Psoas muscle (tissue), 8 donors: ENCODE measurements around the gene TMEM150C. TPM values are rescaled to one million over a fixed set of nuclear protein-coding genes. Genes with fewer than 3 reads are reported as not detected.

Experiments used
- ATAC-seq, 4 donors: fragments of 200-7000 bp; cut with Tn5 transposase; one replicate each; pipeline ENCODE4 v1.9.1; 2020; ENCODE audit warnings: moderate library complexity in 3 of 4, mild to moderate bottlenecking in 2 of 4
- DNase-seq, 2 donors: peaks; one replicate each; pipeline ENCODE4 v3.0.0-alpha.2; 2020
- H3K27ac ChIP-seq: fragments of 200-600 bp; one replicate; pipeline ENCODE4 v1.8.0; 2022
- H3K27me3 ChIP-seq, 3 donors: fragments of 200-600 bp in 1 of 3; one replicate each; pipeline versions ENCODE4 v1.6.1 to v1.8.0; 2013 to 2022; ENCODE audit warnings: low read length in 2 of 3, mild to moderate bottlenecking in 2 of 3, moderate library complexity in 1 of 3; ENCODE audit not compliant: insufficient read depth in 3 of 3
- H3K36me3 ChIP-seq, 2 donors: fragments of 200-600 bp in 1 of 2; one replicate each; pipeline versions ENCODE4 v1.6.1 to v1.8.0; 2013 to 2022; ENCODE audit warnings: low read depth in 1 of 2, mild to moderate bottlenecking in 1 of 2, moderate library complexity in 1 of 2; ENCODE audit not compliant: insufficient read depth in 1 of 2
- H3K4me1 ChIP-seq: fragments of 200-600 bp; one replicate; pipeline ENCODE4 v1.8.0; 2022
- H3K4me3 ChIP-seq: fragments of 200-600 bp; one replicate; pipeline ENCODE4 v1.8.0; 2022; ENCODE audit warnings: mild to moderate bottlenecking
- H3K9me3 ChIP-seq: fragments of 200-600 bp; one replicate; pipeline ENCODE4 v1.8.0; 2022
- WGBS, 3 donors: extraction: QIAGEN DNeasy Blood & Tissue Kit; methylation state at CpG; one replicate each; pipeline versions ENCODE4 v1.1.6 to v1.1.7; 2013; 5-methylcytosine and 5-hydroxymethylcytosine counted together
- intact Hi-C, 2 donors: fragments of 100-400 bp; cut with DNase I; formaldehyde crosslinking; loops; one replicate each; pipeline versions ENCODE4 v1.11.0 to v1.14.2; 2022
- polyA plus RNA-seq, 3 donors: library from polyadenylated mRNA; stranded (reverse); fragments of 200-250 nt; gene quantifications; one replicate each; pipeline ENCODE4 v1.2.3, GENCODE V29; 2013
- total RNA-seq, 4 donors: library from RNA; stranded (reverse); fragmentation: NEBNext Ultra II Directional in 2 of 4; extraction: Animal tissue kit (Norgen Biotek cat#: 25700) in 2 of 4; gene quantifications; one replicate each; pipeline versions ENCODE4 v1.2.1 to v1.2.4, GENCODE V29; 2021 to 2023
- TF ChIP-seq, protein P1 (sequence below): fragments of 200-600 bp; IDR thresholded peaks from one replicate; pipeline ENCODE4 v1.8.0; 2022; ENCODE audit warnings: antibody characterized with exemption
- donor health status: healthy with polysubstance abuse.
- donor health status: DM: no; HTN: no; CAD: no; lungs with moderate emphysema.
- donor health status: Bipolar disorder and iron deficiency.
- donor health status: healthy.
- donor health status: DM: yes; HTN: yes; CAD: no.
- donor health status: DM: no; HTN: no; CAD: no.
- donor health status: DM: no; HTN: no; CAD: no.
- donor health status: DM: yes; HTN: yes; CAD: no.

TMEM150C gene
- total and polyA plus RNA-seq, 7 donors = 2.6 to 5.8 (median 3.6) TPM

DNA sequence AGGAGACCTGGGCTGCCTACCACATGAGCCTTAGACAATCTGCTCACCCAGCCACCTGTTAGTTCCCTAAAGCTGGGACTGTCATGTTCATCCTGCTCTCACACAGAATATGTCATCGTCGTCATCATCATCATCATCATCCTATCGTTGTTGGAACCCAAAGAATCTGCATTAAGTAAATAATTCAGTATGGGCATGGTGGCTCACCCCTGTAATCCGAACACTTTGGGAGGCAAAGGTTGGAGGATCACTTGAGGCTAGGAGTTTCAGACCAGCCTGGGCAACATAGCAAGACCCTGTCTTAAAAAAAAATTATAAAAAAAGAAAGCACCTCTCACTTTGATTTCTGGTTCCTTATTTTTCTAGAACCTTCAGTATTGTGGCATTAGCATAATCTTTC is 125.0 kb downstream of the TMEM150C start:
- intact Hi-C loops = loop anchor here (10.0 kb wide), 1 partner anchor 152 kb away; no protein-coding TSS in a partner anchor
- no peak for DNase-seq
- H3K9me3 ChIP-seq = no peaks in the 10 kb centered on the region
- ATAC-seq = no peak
- TF ChIP-seq, protein P1, sequence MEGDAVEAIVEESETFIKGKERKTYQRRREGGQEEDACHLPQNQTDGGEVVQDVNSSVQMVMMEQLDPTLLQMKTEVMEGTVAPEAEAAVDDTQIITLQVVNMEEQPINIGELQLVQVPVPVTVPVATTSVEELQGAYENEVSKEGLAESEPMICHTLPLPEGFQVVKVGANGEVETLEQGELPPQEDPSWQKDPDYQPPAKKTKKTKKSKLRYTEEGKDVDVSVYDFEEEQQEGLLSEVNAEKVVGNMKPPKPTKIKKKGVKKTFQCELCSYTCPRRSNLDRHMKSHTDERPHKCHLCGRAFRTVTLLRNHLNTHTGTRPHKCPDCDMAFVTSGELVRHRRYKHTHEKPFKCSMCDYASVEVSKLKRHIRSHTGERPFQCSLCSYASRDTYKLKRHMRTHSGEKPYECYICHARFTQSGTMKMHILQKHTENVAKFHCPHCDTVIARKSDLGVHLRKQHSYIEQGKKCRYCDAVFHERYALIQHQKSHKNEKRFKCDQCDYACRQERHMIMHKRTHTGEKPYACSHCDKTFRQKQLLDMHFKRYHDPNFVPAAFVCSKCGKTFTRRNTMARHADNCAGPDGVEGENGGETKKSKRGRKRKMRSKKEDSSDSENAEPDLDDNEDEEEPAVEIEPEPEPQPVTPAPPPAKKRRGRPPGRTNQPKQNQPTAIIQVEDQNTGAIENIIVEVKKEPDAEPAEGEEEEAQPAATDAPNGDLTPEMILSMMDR = no peak
- H3K27ac ChIP-seq = no peak overlapping the region
- 97 to 98% (median 97%) methylated on average over 4 of the region's 4 CpGs for WGBS, 3 donors
- H3K4me3 ChIP-seq = no peak overlapping the region
- H3K27me3 ChIP-seq = no peaks in the 10 kb centered on the region
- peaks cover 2% of the 10 kb centered on the region for H3K4me1 ChIP-seq
- no peaks in the 10 kb centered on the region for H3K36me3 ChIP-seq

GRCh38 chr4:82436130-82436529 is 125.7 kb downstream of the TMEM150C start:
- DNase-seq = no peak
- Histone ChIP-seq H3K27ac (no peak overlapping the region), H3K4me3 (no peak overlapping the region), H3K27me3 (no peaks in the 10 kb centered on the region), H3K4me1 (peaks cover 5% of the 10 kb centered on the region), H3K9me3 (no peaks in the 10 kb centered on the region), H3K36me3 (no peaks in the 10 kb centered on the region)
- TF ChIP-seq, protein P1 = no peak
- ATAC-seq = no peak
- intact Hi-C loops = loop anchor here (10.0 kb wide), 1 partner anchor 151 kb away; no protein-coding TSS in a partner anchor
- 97 to 99% (median 97%) methylated on average over 5 of the region's 5 CpGs for WGBS, 3 donors

DNA sequence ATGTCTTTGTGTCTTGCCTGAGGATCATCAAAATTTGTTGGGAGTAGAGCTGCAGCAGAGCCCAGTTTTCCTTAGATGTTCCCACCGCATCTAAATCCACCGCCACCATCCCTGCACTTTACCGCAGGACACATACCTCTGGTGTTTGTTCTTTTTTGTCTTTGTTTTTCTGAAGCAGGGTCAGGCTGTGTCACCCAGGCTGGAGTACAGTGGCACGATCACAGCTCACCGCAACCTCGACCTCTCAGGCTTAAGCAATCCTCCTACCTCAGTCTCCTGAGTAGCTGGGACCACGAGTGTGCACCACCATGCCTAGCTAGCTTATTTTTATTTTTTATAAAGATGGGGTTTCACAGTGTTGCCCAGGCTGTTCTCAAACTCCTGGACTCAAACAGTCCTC is 126.8 kb downstream of the TMEM150C start:
- intact Hi-C loops = loop anchor here (10.0 kb wide), 1 partner anchor 150 kb away; no protein-coding TSS in a partner anchor

GRCh38 chr4:82433791-82434190 is 128.0 kb downstream of the TMEM150C start:
- Histone ChIP-seq H3K27ac (no peak overlapping the region), H3K36me3 (no peaks in the 10 kb centered on the region), H3K9me3 (no peaks in the 10 kb centered on the region), H3K27me3 (no peaks in the 10 kb centered on the region), H3K4me3 (no peak overlapping the region), H3K4me1 (peaks cover 8% of the 10 kb centered on the region)
- DNase-seq (no peak), ATAC-seq (no peak)
- WGBS, 3 donors = 63 to 81% (median 79%) methylated on average over 2 of the region's 2 CpGs
- intact Hi-C loops = loop anchor here (10.0 kb wide), 1 partner anchor 149 kb away; no protein-coding TSS in a partner anchor
- TF ChIP-seq, protein P1 = no peak

More for the DNA sequence above, 126.8 kb downstream of the TMEM150C start:
- DNase-seq (no peak), ATAC-seq (no peak)
- Histone ChIP-seq H3K4me1 (peaks cover 8% of the 10 kb centered on the region), H3K4me3 (no peak overlapping the region), H3K27ac (no peak overlapping the region), H3K27me3 (no peaks in the 10 kb centered on the region), H3K36me3 (no peaks in the 10 kb centered on the region), H3K9me3 (no peaks in the 10 kb centered on the region)
- TF ChIP-seq, protein P1 = no peak
- WGBS, 3 donors = 95 to 97% (median 96%) methylated on average over 7 of the region's 7 CpGs

Other genes with a start within 250 kb of the TMEM150C start
- 100 to 1,000 TPM in 3 of 4 donors, 10 to 100 TPM in 1; 82.0 to 139 (median 115) TPM for gene HNRNPD, start 188.0 kb downstream of the TMEM150C start, total RNA-seq
- gene HNRNPD, start 188.0 kb downstream of the TMEM150C start, polyA plus RNA-seq = 100 to 1,000 TPM in 2 of 3 donors, 10 to 100 TPM in 1; 92.7 to 158 (median 117) TPM
- gene HNRNPDL, start 131.5 kb downstream of the TMEM150C start, total RNA-seq = 100 to 1,000 TPM; 145 to 379 (median 316) TPM
- gene HNRNPDL, start 131.5 kb downstream of the TMEM150C start, polyA plus RNA-seq = 100 to 1,000 TPM; 362 to 488 (median 370) TPM
- gene ENOPH1, start 131.4 kb downstream of the TMEM150C start, total RNA-seq = 10 to 100 TPM in 3 of 4 donors, 1 to 10 TPM in 1; 9.1 to 15.3 (median 11.5) TPM
- gene ENOPH1, start 131.4 kb downstream of the TMEM150C start, polyA plus RNA-seq = 10 to 100 TPM; 11.1 to 27.7 (median 14.8) TPM
- 1 to 10 TPM in 1 of 4 donors, under 1 TPM in 3; 0.61 to 1.6 (median 0.68) TPM for gene SCD5, start 236.8 kb upstream of the TMEM150C start, total RNA-seq
- gene SCD5, start 236.8 kb upstream of the TMEM150C start, polyA plus RNA-seq = 1 to 10 TPM in 2 of 3 donors, under 1 TPM in 1; 0.73 to 1.5 (median 1.3) TPM